Measurements from ENCODE around the gene SSB.

SSB gene

DNA sequence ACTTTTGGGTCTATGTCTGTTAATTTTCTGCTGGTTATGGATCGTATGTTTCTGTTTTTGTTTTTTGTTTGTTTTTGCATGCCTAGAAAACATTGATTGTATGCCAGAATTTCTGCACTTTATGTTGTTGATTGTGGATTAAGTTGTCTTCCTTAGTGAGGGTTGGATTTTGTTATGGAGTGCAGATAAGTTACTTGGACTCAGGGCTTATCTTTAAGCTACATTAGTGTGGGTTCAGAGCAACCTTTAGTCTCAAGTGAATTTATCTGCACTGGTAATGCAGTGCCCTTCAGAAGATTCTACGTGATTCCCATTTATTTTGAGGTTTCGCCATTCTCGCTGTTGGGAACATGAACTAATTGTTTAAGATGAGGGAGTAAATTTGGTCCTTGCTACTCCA is 61.5 kb downstream of the SSB start:
- H3K9ac ChIP-seq (ENCODE audit: low read depth, low read length) = no peak overlapping the region
- WGBS = 96% methylated on average over 4 of the region's 4 CpGs
- H3K27me3 ChIP-seq (ENCODE audit: insufficient read depth, low read length) = no peaks in the 10 kb centered on the region
- peaks cover 12% of the 10 kb centered on the region for H3K4me1 ChIP-seq (ENCODE audit: insufficient read depth, low read length)
- H3K4me3 ChIP-seq (ENCODE audit: low read length) = no peak overlapping the region
- H3K9me3 ChIP-seq (ENCODE audit: insufficient read depth, low read depth, low read length) = no peaks in the 10 kb centered on the region
- no peaks in the 10 kb centered on the region for H3K36me3 ChIP-seq (ENCODE audit: insufficient read depth, low read length)
- H3K27ac ChIP-seq (ENCODE audit: low read depth, low read length) = no peak overlapping the region
